ENCODE data around the gene RAB28.

DNA sequence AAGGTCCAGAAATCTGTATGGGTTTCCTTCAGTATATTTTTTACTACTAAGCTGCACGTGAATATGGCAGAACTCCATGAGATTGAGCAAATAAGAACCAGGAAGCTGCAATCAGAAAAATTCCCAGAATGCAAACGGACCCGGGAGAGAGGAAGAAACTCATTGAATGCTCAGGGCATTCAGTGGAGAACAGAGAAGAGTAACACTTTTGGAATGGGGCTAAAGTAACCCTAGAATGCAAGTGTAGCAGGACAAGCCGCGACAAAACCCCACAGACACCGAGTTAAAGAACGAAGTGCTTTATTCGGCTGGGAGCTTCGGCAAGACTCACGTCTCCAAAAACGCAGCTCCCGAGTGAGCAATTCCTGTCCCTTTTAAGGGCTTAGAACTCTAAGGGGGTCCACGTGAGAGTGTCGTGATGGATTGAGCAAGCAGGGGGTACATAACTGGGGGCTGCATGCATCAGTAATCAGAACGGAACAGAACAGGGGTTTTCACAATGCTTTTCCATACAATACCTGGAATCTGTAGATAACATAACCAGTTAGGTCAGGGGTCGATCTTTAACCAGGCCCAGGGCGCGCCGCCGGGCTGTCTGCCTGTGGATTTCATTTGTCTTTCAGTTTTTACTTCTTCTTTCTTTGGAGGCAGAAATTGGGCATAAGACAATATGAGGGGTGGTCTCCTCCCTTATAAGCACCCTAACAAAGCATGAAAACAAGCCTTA, 56.4 kb downstream of the RAB28 start:
- TF ChIP-seq, protein P1, sequence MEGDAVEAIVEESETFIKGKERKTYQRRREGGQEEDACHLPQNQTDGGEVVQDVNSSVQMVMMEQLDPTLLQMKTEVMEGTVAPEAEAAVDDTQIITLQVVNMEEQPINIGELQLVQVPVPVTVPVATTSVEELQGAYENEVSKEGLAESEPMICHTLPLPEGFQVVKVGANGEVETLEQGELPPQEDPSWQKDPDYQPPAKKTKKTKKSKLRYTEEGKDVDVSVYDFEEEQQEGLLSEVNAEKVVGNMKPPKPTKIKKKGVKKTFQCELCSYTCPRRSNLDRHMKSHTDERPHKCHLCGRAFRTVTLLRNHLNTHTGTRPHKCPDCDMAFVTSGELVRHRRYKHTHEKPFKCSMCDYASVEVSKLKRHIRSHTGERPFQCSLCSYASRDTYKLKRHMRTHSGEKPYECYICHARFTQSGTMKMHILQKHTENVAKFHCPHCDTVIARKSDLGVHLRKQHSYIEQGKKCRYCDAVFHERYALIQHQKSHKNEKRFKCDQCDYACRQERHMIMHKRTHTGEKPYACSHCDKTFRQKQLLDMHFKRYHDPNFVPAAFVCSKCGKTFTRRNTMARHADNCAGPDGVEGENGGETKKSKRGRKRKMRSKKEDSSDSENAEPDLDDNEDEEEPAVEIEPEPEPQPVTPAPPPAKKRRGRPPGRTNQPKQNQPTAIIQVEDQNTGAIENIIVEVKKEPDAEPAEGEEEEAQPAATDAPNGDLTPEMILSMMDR (conservative IDR thresholded peaks at IDR 0.05; ENCODE audit: low read length): no peak
- no peak for TF ChIP-seq EZH2phosphoT487 (IDR thresholded peaks at IDR 0.05; ENCODE audit: borderline replicate concordance, low read depth, low read length)
